KG1 (cell line): Measurements from ENCODE around the gene ATP1B3.
"Not testable (repeated sequence)": the region's sequence is repeated elsewhere in the genome, so short reads cannot be mapped to it uniquely, and the experiment has no call there.

ENCODE experiments used
- DNase-seq: peaks from one replicate; lab custom pipeline; 2025; lab: John Stamatoyannopoulos, UW

ATP1B3 gene

DNA sequence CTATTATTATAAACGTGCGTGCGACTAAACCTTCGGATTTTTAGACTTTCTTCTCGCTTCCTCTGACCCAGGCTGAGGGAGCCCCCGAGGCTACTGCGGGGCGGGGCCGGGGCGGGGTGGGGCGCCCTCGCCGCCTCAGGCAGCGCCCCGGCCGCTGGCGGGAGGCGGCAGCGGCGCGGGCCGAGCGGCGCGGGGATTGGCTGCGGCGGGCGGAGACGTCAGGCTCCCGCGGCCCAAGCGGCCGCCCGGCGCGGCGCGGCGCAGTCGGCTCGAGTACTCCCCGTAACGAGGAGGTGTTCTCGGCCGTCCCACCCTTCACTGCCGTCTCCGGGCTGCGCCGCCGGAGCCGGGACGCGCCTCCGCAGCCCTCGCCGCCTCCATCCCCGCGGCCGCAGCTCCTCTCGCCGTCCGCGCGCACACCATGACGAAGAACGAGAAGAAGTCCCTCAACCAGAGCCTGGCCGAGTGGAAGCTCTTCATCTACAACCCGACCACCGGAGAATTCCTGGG lies at the start of gene ATP1B3:
TSS of gene ATP1B3 (plus strand) at position 263 of the 510 bp plus-strand sequence. CDS start at position 422, 159 bp downstream.
- peak; percentile 66 for DNase-seq

DNA sequence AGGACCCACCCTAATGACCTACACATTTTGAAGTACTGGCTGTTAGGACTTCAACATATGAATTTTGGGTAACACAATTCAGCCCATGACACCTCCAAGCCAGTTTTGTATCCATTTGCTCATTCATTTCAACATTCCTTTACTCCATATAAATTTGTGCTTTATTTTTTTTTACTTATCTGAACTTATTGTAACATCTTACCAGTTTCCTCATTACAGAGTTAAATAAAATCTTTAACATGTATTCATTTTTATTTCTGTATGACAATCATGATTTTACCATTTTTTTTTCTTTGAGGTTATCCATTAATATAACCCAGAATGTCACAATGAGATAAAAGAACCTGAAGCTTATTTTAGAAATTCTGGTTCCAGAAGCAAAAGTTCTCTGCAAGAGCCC lies 48.0 kb upstream of the ATP1B3 start:
- DNase-seq, result no peak

DNA sequence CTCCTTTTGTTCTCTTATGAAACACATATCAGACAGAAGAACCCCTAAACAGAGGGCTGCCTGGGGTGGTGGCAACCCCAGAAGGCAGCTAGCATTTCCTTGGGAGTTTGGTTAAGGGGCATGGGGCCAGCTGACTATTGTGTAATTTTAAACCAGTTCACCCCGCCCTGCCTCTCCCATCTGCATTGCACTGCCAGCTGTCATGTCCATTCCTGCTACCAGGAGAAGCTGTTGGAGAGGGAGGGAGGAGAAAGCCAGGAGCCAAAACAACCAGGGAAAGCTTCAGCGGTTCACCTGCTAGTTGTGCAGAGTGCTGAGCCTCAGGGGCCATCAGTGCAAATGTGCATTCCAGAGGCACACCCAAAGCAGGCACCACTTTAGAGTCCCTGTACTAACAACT lies 47.6 kb upstream of the ATP1B3 start:
- DNase-seq, result no peak

DNA sequence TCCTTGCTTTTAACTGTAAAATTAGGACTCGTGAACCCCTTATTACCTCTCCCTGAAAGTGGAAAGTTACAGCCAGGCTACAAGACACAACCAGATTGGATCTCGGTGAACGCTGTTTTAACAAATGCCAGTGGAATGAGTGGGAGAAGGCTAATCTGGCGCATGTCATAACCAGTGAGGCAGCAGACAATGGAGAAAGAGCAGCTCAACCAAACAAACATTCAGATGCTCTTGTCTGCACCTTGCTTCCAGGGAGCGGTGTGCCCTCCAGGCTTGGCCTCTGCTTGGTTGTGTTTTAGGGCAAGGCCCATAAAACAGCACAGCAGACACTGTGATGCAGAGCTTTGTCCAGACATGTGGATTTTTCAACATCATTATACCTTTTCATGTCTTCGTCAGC lies 45.9 kb upstream of the ATP1B3 start:
- no peak for DNase-seq

DNA sequence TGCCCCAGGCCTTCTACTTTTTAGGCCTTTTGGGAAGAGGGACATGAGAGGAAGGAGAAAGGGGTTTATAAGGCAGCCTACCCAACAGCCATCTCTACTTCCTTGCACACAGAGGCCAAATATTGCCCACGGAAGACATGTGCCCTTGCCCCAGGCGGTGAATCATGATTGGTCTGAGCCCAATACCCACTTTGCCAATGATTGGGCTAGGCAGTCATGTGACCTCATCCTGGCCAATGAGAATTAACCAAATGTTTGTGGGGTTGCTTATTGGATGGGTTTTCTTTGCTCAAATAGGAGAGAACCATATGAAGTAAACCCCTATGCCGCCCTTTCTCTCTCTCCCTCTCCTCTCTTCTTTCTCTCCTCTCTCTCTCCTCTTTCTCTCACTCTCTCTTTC lies 42.2 kb upstream of the ATP1B3 start:
- DNase-seq, result no peak

DNA sequence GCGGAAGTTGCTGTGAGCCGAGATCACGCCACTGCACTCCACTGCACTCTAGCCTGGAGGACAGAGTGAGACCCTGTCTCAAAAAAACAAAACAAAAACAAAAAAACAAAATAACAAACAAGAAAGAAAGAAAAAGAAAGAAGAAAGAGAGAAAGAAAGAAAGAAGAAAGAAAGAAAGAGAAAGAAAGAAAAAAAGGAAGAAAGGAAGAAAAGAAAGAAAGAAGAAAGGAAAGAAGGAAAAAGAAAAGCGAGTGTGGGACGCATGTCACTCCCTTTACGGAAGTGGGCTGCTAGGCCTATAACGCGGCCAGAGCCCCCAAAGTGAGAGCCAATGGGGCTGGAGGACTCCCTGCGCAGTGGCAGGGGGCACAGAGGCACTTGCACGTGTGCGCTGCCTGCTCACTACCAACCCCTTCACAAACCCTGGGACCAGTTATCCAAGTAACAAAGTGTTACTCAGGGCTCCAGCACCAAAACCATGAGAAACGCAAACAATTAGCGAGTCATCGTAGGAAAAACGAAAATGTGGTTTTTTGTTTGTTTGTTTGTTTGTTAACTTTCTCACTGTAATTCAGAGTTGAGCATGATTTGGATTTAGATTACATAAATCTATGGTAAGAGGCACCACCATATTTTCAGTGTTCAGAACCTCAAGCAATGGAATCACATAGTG lies 40.8 kb upstream of the ATP1B3 start:
- DNase-seq, result no peak

DNA sequence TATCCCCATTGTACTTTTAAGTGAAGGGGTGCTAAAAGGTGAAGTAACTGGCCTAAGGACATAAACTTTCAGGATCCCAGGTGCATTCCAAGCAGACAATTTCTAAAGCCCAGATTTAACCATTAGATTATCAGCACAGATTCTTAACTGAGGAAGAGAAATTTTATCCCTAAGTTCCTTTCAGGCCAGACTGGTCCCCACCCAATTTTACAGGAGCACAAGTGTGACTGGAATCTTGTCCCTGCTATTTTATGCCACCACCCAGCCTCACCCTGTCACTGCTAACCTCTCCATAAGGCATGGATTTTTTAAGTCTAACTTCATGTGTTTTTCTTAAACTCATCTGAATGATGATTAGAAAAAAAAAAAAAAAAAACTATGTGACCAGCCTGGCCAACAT lies 37.1 kb upstream of the ATP1B3 start:
- DNase-seq, result no peak

DNA sequence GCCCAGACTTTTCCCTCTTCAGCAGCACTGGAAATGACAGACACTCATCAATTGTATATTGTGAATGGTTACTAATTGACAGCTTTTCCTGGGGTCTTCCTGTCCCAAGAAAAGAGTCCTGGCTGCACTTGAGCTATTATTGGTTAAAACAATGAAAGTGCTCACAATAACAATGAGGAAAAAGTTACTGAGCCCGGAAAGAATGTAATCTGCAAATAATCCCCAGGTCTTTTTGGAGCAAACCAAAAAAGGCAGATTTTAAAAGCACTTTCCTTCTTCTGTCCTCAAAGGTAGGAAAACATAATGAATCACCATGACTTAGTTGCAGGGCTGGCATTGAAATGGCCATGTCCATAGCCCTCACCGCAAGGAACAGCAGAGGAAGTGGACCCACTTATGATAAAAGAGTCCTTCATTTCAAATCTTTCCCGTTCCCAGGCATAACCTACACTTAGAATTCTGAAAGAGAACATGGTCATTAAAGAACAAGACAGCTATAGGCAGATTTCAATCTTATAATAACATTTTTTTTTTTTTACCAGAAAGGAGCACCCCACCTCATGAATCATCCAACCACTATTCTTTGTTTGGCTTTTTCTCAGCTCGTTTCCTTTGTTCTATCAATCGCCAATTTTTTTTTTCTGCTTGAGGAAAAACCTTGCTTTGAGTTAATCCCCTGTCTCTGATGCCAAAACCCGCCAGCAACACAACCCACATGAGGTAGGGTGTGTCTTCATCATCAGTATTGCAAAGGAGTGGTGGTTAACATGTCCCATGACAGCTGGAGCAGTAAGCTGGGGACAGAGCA lies 35.5 kb upstream of the ATP1B3 start:
- no peak for DNase-seq

DNA sequence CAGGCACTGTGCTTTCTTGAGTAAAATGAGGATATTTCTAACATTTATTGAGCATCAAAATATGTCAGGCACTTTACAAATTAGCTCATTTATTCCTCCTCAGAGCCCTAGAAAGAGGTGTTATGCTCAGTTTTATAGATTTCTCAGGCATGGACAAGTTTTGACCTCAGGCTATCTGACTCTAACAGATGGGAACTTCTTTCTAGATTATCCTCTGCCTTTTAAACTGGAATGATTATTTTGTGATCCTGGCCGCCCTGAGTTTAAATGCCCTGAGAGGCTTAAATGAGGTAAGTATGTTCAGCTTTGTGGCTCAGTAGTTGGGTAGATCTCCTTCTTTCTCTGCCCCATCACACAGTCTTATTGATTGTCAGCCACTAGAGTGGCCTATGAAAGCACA lies 32.3 kb upstream of the ATP1B3 start:
- no peak for DNase-seq

DNA sequence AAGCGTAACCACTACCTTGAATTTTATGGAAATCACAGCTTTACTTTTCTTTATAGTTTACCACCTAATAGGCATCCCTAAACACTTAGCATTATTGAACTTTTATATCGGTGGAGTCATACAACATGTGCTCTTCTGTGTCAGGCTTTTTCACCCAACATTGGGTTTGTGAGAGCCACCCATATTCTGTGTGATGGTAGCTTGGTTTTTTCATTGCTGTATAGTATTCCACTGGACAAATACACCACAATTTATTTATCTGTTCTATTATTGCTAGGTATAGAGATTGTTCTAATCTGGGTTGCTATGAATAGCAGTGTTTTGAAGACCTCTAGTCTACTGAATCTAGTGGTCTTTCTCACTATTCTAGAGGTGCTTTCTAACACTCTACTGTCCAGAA lies 31.6 kb upstream of the ATP1B3 start:
- DNase-seq, result no peak

DNA sequence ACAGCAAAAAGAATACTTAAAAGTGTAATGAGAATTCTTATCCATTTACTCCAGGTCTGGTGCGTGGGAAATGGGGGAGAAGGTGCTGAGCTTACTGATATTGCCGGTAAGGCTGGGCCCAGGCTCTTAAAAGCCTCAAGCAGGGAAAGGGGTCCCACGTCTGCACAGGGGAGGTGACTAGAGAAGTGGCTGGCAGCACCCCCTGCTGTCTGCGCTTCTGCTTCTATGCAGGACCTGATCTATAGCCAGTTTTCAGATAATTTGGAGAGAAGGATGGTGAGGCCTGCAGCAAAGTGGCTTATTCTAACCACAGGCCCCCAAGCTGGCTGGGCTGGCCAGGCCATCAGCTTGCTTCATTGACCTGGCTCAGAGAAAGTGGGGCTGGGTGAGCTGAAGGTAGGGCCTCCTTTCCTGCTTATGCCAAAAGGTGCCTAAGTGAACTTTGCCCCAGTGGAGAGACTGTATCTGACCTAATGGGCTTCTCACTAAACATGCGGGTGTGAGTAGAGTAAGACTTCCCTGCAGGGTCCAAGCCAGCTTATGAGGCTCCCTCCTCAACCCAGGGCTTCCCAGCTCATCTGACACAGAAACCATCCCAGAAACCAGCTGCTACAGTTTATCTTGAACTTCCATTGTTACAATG lies 30.9 kb upstream of the ATP1B3 start:
- no peak for DNase-seq

DNA sequence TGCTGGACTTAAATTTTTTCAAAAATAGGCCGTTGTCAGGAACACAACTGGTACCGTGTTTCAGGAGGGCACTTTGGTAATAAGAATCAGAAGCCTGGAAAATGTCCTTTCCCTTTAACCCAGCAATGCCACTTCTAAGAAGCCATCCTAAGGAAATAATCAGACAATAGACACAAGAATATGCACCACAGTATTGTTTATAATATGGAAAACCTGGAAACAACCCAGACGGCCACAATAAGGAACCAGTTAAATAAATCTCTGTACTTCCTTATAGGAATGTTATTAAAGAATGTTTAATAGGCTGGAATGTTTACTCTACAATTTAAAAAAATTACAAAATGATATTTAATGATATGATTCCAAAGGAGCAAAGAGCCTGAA lies 30.4 kb upstream of the ATP1B3 start:
- DNase-seq, result no peak

DNA sequence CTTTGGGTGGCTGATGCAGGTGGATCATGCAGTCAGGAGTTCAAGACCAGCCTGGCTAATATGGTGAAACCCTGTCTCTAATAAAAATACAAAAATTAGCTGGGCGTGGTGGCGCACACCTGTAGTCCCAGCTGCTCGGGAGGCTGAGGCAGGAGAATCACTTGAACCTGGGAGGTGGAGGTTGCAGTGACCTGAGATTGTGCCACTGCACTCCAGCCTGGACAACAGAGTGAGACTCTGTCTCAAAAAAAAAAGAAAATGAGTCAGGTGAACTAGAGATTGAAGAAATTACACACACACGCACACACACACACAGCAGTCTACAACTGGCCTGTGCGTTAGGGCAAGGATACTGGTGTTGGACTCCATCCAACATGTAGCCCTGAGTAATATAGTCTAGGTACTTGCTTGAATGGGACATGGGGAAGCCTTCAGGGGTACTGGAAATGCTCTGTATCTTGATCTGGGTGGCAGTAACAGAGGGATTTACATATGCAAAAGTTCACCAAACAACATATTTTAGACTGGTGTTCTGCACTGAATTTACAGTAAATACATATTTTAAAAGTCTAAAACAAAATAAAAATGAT lies 28.2 kb upstream of the ATP1B3 start:
- not testable (repeated sequence) for DNase-seq

DNA sequence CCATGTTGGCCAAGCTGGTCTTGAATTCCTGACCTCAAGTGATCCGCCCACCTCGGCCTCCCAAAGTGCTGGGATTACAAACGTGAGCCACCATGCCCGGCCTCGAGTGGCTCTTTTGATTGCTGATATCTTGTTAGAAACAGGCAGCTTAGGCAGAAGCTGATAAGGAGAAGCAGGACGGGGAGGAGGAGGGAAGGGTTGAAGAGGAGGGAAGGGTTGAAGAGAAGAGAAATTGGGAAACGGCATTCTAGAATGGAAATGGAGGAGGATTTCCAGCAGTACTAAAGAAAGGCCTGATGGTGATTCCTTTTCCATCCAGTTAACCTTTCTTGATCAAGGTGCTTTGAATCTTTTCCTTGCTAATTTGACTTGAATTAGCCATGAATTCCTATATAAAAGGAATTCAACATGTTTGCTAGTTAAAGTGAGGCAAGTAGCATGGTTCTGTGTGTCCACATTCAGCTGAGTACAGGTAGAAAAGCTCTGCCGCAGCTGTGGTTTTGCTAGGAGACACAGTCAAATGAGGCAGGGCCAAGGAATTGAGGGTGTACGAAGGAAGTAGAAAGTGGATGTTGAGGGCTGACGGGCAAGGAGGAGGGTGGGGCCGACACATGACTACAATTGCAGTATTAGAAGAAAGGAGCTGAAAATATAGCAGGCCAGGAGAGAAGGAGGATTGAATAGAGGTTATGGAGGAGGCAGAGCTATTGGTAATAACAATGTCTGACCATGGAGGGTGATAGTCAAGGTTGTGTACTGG lies 27.2 kb upstream of the ATP1B3 start:
- no peak for DNase-seq

DNA sequence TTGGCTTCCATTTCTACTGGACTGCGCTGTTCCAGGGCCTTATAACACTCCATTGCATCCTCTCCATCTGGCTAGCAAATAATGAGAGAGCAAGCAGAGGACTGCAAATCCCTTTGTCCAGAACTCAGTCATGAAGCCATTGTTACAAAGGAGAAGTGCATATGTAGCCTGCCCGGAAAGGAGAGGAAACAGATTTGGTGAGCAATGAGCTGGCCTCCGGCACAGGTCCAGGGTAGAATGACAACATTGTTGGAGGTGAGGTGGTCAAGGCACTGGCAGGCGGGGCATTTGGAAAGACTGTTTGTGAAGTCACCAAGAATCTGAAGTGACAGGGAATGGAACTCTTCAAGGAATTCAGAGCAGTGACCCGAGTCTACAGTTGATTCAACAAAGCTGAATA lies 25.0 kb upstream of the ATP1B3 start:
- no peak for DNase-seq

DNA sequence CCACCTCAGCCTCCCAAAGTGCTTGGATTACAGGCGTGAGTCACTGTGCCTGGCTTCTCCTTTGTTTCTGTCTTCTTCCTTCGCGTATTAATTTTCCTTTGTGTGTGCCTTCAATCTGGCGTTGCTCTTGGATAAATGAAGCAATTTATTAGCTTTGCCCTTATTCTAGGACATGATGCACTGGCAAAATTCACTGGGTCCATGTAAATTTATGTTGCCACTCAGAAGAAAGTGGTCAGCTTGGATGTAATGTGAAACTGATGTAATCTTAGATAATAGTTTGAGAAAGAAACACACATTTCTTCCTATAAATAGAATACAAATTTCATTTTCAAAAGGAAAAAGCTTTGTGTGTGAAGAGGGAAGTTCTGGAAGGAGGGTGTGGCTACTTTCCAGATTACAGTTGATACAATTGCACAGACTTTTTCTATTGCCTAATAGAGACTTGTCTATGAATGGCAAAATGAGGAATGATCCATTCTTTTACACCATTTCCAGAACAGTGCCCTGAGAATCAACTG lies 23.3 kb upstream of the ATP1B3 start:
- DNase-seq, result no peak

DNA sequence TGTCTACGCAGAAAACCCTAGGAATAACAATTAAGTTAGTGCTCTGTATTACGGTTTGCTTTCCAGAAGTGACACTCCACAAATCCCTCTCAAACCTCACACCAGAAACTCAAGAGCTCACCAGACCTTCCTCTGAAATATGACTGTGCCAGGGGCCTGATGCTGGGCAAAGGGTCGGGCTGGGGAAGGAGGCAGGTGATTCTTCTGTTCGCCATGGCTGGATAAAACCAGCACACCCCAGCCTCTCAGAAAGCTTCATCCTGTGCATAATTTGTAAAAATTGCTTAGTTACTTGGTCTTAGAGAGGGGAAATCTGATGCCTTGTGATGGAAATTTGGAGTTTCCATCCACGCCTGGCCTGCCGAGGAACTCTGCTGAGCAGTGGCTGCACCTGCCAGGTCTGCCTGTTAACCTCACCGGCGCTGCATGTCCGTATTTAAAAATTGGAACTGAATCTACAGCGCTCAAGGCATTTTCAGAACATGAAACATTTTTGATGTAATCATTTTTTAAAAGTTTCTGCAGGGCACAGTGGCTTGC lies 22.7 kb upstream of the ATP1B3 start:
- DNase-seq, result no peak

DNA sequence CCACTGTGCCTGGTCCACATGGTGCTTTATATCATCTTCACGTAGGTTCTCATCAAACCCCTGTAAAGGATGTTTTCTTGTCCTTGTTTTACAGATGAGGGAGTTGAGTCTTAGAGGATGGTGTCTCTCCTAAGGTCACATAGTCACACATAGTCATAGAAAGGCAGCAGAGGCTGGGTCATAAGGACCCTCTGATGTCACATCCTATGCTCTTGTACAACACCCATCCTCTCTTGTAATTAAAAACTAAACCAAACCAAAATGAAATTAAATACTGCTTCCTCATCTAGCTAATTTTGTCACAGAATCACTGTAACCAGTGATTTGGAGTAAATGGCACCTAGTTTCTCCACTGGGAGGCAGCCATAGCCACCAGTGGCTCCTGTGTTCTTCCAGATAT lies 21.8 kb upstream of the ATP1B3 start:
- DNase-seq, result no peak

DNA sequence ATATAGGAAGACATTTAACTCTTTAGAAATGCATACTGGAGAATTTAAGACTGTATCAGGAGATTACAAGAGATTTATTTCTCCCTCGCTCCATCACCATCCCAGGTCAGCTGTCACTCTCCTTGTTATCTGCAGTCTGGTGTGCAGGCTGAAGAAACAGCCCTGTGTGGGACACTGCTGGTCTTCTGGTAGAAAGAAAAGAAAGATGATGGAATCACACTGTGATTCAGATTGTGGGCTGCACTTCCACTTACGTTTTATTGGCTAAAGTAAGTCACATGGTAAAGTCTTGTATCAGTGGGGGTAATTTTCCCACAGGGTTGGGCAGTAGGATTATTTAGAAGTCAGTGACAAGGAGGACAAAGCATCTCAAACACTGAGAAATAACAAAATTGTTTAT lies 18.1 kb upstream of the ATP1B3 start:
- DNase-seq, result no peak

DNA sequence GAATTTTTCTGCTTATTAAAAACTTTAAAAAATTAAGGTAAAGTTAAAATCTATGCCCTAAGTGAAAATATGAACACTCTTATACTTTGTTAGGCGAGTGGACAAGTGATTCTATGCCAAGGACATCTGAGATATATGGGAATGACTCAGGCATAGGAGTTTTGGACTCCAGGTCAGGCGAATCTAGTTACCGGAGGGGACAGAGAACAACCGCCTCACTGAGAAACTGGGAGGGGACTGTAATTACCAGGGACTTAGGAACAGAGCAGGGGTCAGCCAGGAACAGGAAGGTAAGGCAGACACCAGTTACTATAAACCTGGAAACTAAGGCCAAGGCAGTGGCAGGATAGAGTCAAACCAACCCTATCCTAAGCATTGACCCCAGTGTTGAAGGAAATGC lies 16.8 kb upstream of the ATP1B3 start:
- DNase-seq, result no peak

DNA sequence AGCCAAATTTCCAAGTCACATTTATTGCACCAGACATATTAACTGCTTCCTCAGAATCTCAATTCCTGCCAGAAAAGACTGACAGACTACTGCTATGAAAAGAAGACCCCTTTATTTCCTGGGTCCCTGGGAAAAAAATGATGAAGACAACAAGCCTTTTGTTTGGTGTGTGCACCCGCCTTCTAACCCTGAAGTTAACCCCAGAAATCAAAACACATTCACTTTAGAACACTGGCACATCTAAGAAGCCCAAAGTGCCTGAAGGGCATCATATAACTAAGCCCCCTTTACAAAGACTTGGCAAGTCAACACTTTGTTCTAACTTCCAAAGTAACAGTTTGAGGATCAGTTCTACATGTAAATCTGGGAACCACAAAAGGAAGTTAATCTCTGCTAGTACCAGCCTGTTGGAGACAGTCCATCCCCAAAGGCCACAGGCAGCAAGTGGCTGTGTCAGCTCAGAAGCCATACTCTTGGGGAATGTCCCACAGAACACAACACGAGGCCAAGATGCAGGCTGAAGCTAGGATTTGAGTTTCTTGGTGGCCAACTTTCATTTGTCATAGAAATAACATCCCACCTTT lies 16.3 kb upstream of the ATP1B3 start:
- DNase-seq, result no peak
